Upper lobe of left lung (tissue), 4 donors: ENCODE data around the gene ATP1B1.
"Not testable (repeated sequence)": the region's sequence is repeated elsewhere in the genome, so short reads cannot be mapped to it uniquely, and the experiment has no call there.

Experiments
- CTCF ChIP-seq, 6 experiments: fragments of 450-650 bp in 4 of 6; fragments of 200-600 bp in 2 of 6; sonication (generic) in 2 of 6; IDR thresholded peaks; one replicate each; pipeline ENCODE4 v1.5.1; 2016 to 2019; ENCODE audit warnings: antibody characterized with exemption in 6 of 6
- EP300 ChIP-seq, 4 donors: sonication (generic); formaldehyde crosslinking; IDR thresholded peaks; one replicate each; pipeline ENCODE4 v1.5.1; 2017; ENCODE audit warnings: antibody characterized with exemption in 4 of 4, control low read depth in 2 of 4
- POLR2A ChIP-seq, 4 donors: fragments of 450-650 bp; IDR thresholded peaks; one replicate each; pipeline ENCODE4 v1.5.1; 2016 to 2017; ENCODE audit warnings: antibody characterized with exemption in 4 of 4, mild to moderate bottlenecking in 2 of 4
- POLR2AphosphoS5 ChIP-seq, 2 donors: sonication (generic); formaldehyde crosslinking; IDR thresholded peaks; one replicate each; pipeline ENCODE4 v1.5.1; 2017; ENCODE audit warnings: antibody characterized with exemption in 2 of 2

GRCh38 chr1:169125597-169125996 is 19.1 kb downstream of the ATP1B1 start:
- TF ChIP-seq CTCF, POLR2AphosphoS5, POLR2A, EP300 (IDR thresholded peaks at IDR 0.05): not testable (repeated sequence)
